K562 (cell line): ENCODE measurements around the gene ZBTB48. TPM values are rescaled to one million over a fixed set of nuclear protein-coding genes. Genes with fewer than 3 reads are reported as not detected.

Experiments used
- ATF3 ChIP-seq, 2 experiments: fragments of 450-650 bp in 1 of 2; sonication (generic) in 1 of 2; formaldehyde crosslinking in 1 of 2; IDR thresholded peaks in 1 of 2; conservative IDR thresholded peaks in 1 of 2; 2 replicates each; pipeline versions ENCODE4 v1.6.1 to v1.8.1; 2016 to 2023; ENCODE audit warnings: mild to moderate bottlenecking in 2 of 2, moderate library complexity in 2 of 2, inconsistent platforms in 1 of 2, missing genetic modification reagents in 1 of 2
- CHAMP1 ChIP-seq: fragments of 450-650 bp; IDR thresholded peaks from 2 replicates; pipeline ENCODE4 v1.6.1; 2016; ENCODE audit warnings: mild to moderate bottlenecking
- ELF1 ChIP-seq: fragments of 200-800 bp; sonication (Bioruptor generic); IDR thresholded peaks from 2 replicates; pipeline ENCODE4 v1.6.1; 2016; ENCODE audit warnings: missing genetic modification characterization, missing compliant biosample characterization
- FOXP1 ChIP-seq: sonication (generic); formaldehyde crosslinking; IDR thresholded peaks from 2 replicates; pipeline ENCODE4 v1.8.0; 2022; ENCODE audit warnings: mild to moderate bottlenecking, missing genetic modification reagents
- HINFP ChIP-seq: fragments of 450-650 bp; conservative IDR thresholded peaks from 2 replicates; pipeline ENCODE4 v1.6.1; 2016; ENCODE audit warnings: missing genetic modification characterization, low read depth, mild to moderate bottlenecking, control low read depth, missing compliant biosample characterization
- IRF1 ChIP-seq: sonication (generic); formaldehyde crosslinking; IDR thresholded peaks from 2 replicates; pipeline ENCODE4 v1.8.0; 2022; ENCODE audit warnings: missing genetic modification reagents, mild to moderate bottlenecking, borderline replicate concordance
- IRF2 ChIP-seq: sonication (generic); formaldehyde crosslinking; IDR thresholded peaks from 2 replicates; pipeline ENCODE4 v1.8.1; 2022; ENCODE audit warnings: mild to moderate bottlenecking, missing genetic modification reagents
- MBD1 ChIP-seq: fragments of 250-450 bp; sonication (Bioruptor Pico); IDR thresholded peaks from 2 replicates; pipeline ENCODE4 v1.8.0; 2022; ENCODE audit warnings: inconsistent platforms
- OTX1 ChIP-seq: fragments of 450-650 bp; formaldehyde crosslinking; IDR thresholded peaks from 2 replicates; pipeline ENCODE4 v1.4.0; 2022; ENCODE audit warnings: mild to moderate bottlenecking
- RBBP5 ChIP-seq: fragments of 200-600 bp; sonication (generic); IDR thresholded peaks from 2 replicates; pipeline ENCODE4 v1.6.1; 2012; ENCODE audit warnings: borderline replicate concordance, mild to moderate bottlenecking, low read length, control low read depth, inconsistent platforms; ENCODE audit not compliant: insufficient read depth, poor library complexity, severe bottlenecking
- SMARCE1 ChIP-seq: fragments of 450-650 bp; IDR thresholded peaks from 2 replicates; pipeline ENCODE4 v1.7.1; 2016; ENCODE audit warnings: mild to moderate bottlenecking
- ZNF717 ChIP-seq: fragments of 250-450 bp; sonication (Bioruptor Pico); IDR thresholded peaks from 2 replicates; pipeline ENCODE4 v1.5.0; 2021
- polyA plus RNA-seq, 8 experiments: library from polyadenylated mRNA; depleted of rRNA in 4 of 8; stranded (reverse) in 5 of 8; unstranded in 3 of 8; fragments of >200 nt; fragmentation: Nextera tagmentation in 2 of 8; fragmentation: Illumina TruSeq in 1 of 8; extraction: Ambion mirVana in 2 of 8; extraction: Trizol in 1 of 8; gene quantifications; 2 replicates each; pipeline versions ENCODE4 v1.2.1 to v1.2.3, GENCODE V29; 2011 to 2014; ENCODE audit warnings: inconsistent platforms in 1 of 8, missing spikeins in 1 of 8
- total RNA-seq, 7 experiments: library from RNA; depleted of rRNA in 6 of 7; stranded (reverse); fragments of >200 nt in 6 of 7; fragmentation: Illumina TruSeq in 2 of 7; extraction: Trizol in 2 of 7; gene quantifications; 2 replicates each; pipeline versions ENCODE4 v1.2.1 to v1.2.3, GENCODE V29; 2011 to 2021; ENCODE audit warnings: low replicate concordance in 1 of 7
- TF ChIP-seq, protein P1 (sequence below): fragments of 450-650 bp; IDR thresholded peaks from 2 replicates; pipeline ENCODE4 v1.6.1; 2017; ENCODE audit warnings: mild to moderate bottlenecking, moderate library complexity
- TF ChIP-seq, protein P2 (sequence below): fragments of 250-450 bp; sonication (Bioruptor Pico); IDR thresholded peaks from 2 replicates; pipeline ENCODE4 v1.8.0; 2022; ENCODE audit warnings: moderate library complexity, mild to moderate bottlenecking, inconsistent platforms

Gene ZBTB48
- total and polyA plus RNA-seq, 9 of the 15 experiments (the other 6 are each of a cell fraction or from before 2014, with no cell fraction given) = 1.9 to 66.9 (median 29.5) TPM

GRCh38 chr1:6613361-6614018 lies 33.7 kb downstream of the ZBTB48 start, which contains the start of gene PHF13 (continued):
- TF ChIP-seq HINFP (tag) (no peak), ZNF717 (CRISPR knock-in tag) (no peak), ATF3 (IDR thresholded peaks at IDR 0.05) (no peak), ATF3 (CRISPR knock-in tag; conservative IDR thresholded peaks at IDR 0.05) (no peak), FOXP1 (CRISPR knock-in tag) (no peak), CHAMP1 (no peak), ELF1 (tag) (0 out of 2 replicates have a peak, but pooled peaks have one; percentile 47), OTX1 (no peak), IRF1 (CRISPR knock-in tag) (no peak), RBBP5 (no peak), IRF2 (CRISPR knock-in tag) (no peak), SMARCE1 (no peak), MBD1 (CRISPR knock-in tag) (no peak)
- TF ChIP-seq, protein P1, sequence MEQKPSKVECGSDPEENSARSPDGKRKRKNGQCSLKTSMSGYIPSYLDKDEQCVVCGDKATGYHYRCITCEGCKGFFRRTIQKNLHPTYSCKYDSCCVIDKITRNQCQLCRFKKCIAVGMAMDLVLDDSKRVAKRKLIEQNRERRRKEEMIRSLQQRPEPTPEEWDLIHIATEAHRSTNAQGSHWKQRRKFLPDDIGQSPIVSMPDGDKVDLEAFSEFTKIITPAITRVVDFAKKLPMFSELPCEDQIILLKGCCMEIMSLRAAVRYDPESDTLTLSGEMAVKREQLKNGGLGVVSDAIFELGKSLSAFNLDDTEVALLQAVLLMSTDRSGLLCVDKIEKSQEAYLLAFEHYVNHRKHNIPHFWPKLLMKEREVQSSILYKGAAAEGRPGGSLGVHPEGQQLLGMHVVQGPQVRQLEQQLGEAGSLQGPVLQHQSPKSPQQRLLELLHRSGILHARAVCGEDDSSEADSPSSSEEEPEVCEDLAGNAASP = no peak
- TF ChIP-seq, protein P2, sequence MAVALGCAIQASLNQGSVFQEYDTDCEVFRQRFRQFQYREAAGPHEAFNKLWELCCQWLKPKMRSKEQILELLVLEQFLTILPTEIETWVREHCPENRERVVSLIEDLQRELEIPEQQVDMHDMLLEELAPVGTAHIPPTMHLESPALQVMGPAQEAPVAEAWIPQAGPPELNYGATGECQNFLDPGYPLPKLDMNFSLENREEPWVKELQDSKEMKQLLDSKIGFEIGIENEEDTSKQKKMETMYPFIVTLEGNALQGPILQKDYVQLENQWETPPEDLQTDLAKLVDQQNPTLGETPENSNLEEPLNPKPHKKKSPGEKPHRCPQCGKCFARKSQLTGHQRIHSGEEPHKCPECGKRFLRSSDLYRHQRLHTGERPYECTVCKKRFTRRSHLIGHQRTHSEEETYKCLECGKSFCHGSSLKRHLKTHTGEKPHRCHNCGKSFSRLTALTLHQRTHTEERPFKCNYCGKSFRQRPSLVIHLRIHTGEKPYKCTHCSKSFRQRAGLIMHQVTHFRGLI (CRISPR knock-in tag) = no peak
